ENCODE data around the gene CARD6. TPM values are rescaled to one million over a fixed set of nuclear protein-coding genes. Genes with fewer than 3 reads are reported as not detected.

CARD6 gene
- total and polyA plus RNA-seq, 2 of the 13 experiments (the other 11 are each of a cell fraction or from before 2014, with no cell fraction given), result 0.33 to 1.4 TPM

- peak; percentile 81 for TF ChIP-seq GMEB2 (CRISPR knock-in tag; IDR thresholded peaks at IDR 0.05; ENCODE audit: low read depth)
- no peak for TF ChIP-seq GPN1 (CRISPR knock-in tag; IDR thresholded peaks at IDR 0.05; ENCODE audit: borderline replicate concordance)
- peak; percentile 98 for TF ChIP-seq ASH2L (IDR thresholded peaks at IDR 0.05; ENCODE audit: insufficient read length, low read depth, low read length)
- TF ChIP-seq SALL1 (CRISPR knock-in tag; IDR thresholded peaks at IDR 0.05), result peak; percentile 97
- TF ChIP-seq ZNF207 (IDR thresholded peaks at IDR 0.05; ENCODE audit: borderline replicate concordance), result no peak
- no peak for TF ChIP-seq ATF7 (IDR thresholded peaks at IDR 0.05)
- peak; percentile 48; the same call in 1 of the 2 replicates for TF ChIP-seq ATF7 (CRISPR knock-in tag; IDR thresholded peaks at IDR 0.05)
- 0 out of 2 replicates have a peak, but pooled peaks have one; percentile 64 for TF ChIP-seq ZBTB42 (CRISPR knock-in tag; IDR thresholded peaks at IDR 0.05)
- no peak; the same call in 1 of the 2 replicates for TF ChIP-seq ZNF446 (CRISPR knock-in tag; IDR thresholded peaks at IDR 0.05)
- no peak for TF ChIP-seq ZNF230 (CRISPR knock-in tag; IDR thresholded peaks at IDR 0.05)
- 0 out of 2 replicates have a peak, but pooled peaks have one; percentile 31 for TF ChIP-seq ZNF276 (CRISPR knock-in tag; IDR thresholded peaks at IDR 0.05; ENCODE audit: low read depth)
- TF ChIP-seq HDAC2 (CRISPR knock-in tag; IDR thresholded peaks at IDR 0.05), result peak; percentile 97
- TF ChIP-seq MBD4 (IDR thresholded peaks at IDR 0.05; ENCODE audit: borderline replicate concordance, low read length), result no peak
- TF ChIP-seq STAG1 (CRISPR knock-in tag; IDR thresholded peaks at IDR 0.05), result peak; percentile 12; the same call in 1 of the 2 replicates
- peak; percentile 95 for TF ChIP-seq ZNF605 (CRISPR knock-in tag; IDR thresholded peaks at IDR 0.05)
- peak; percentile 78; the same call in 1 of the 2 replicates for TF ChIP-seq ZNF234 (CRISPR knock-in tag; conservative IDR thresholded peaks at IDR 0.05)
- TF ChIP-seq ZEB1 (IDR thresholded peaks at IDR 0.05; ENCODE audit: insufficient replicate concordance, low read depth), result peak; percentile 58
- TF ChIP-seq GTF3A (CRISPR knock-in tag; conservative IDR thresholded peaks at IDR 0.05), result no peak; the same call in 1 of the 2 replicates
- TF ChIP-seq ZKSCAN1 (IDR thresholded peaks at IDR 0.05; ENCODE audit: low read length), result peak; percentile 24; the same call in 1 of the 2 replicates
- 0 out of 2 replicates have a peak, but pooled peaks have one; percentile 15 for TF ChIP-seq GLMP (CRISPR knock-in tag; IDR thresholded peaks at IDR 0.05; ENCODE audit: borderline replicate concordance)
- peak; percentile 87; the same call in 1 of the 2 replicates for TF ChIP-seq CAMTA2 (CRISPR knock-in tag; IDR thresholded peaks at IDR 0.05; ENCODE audit: borderline replicate concordance)
- no peak for TF ChIP-seq TRIM24 (CRISPR knock-in tag; IDR thresholded peaks at IDR 0.05)
- peak; percentile 51; the same call in 1 of the 2 replicates for TF ChIP-seq BRF2 (CRISPR knock-in tag; IDR thresholded peaks at IDR 0.05)
- TF ChIP-seq ELF3 (CRISPR knock-in tag; IDR thresholded peaks at IDR 0.05), result peak; percentile 96
- TF ChIP-seq ZNF296 (CRISPR knock-in tag; conservative IDR thresholded peaks at IDR 0.05), result no peak
Observed at GRCh38 chr5:40834849-40835787, 6.0 kb upstream of the CARD6 start, which contains the start of gene RPL37 (continued).
